SK-N-MC (cell line): ENCODE measurements around the gene SPACA4.

Experiments used
- EZH2 ChIP-seq: fragments of 200-600 bp; sonication (generic); IDR thresholded peaks from one replicate; pipeline ENCODE4 v1.6.1; 2017; ENCODE audit warnings: antibody characterized with exemption
- FOXP2 ChIP-seq: optimal IDR thresholded peaks from 2 replicates; pipeline ENCODE3; 2011; ENCODE audit warnings: mild to moderate bottlenecking, moderate library complexity; ENCODE audit not compliant: insufficient read depth; ENCODE audit errors: extremely low read length, control extremely low read depth
- POLR2AphosphoS5 ChIP-seq: IDR thresholded peaks from 2 replicates; pipeline ENCODE4 v1.6.1; 2012; ENCODE audit warnings: mild to moderate bottlenecking, low read depth, low read length, borderline replicate concordance

GRCh38 chr19:48625891-48626327 is 19.4 kb downstream of the SPACA4 start:
- TF ChIP-seq EZH2 = no peak
- no peak for TF ChIP-seq POLR2AphosphoS5
- TF ChIP-seq FOXP2 = no peak
